DND-41 (cell line): ENCODE measurements around the gene PLD5.

Experiments
- CTCF ChIP-seq: IDR thresholded peaks from 2 replicates; pipeline ENCODE4 v1.5.1; 2012; ENCODE audit warnings: borderline replicate concordance, low read length, moderate library complexity, mild to moderate bottlenecking; ENCODE audit not compliant: poor library complexity, severe bottlenecking; ENCODE audit errors: extremely low read depth
- EZH2 ChIP-seq: IDR thresholded peaks from 3 replicates; pipeline ENCODE4 v1.6.1; 2012; ENCODE audit warnings: borderline replicate concordance, low read depth, mild to moderate bottlenecking, moderate library complexity, low read length, inconsistent platforms; ENCODE audit not compliant: severe bottlenecking

DNA sequence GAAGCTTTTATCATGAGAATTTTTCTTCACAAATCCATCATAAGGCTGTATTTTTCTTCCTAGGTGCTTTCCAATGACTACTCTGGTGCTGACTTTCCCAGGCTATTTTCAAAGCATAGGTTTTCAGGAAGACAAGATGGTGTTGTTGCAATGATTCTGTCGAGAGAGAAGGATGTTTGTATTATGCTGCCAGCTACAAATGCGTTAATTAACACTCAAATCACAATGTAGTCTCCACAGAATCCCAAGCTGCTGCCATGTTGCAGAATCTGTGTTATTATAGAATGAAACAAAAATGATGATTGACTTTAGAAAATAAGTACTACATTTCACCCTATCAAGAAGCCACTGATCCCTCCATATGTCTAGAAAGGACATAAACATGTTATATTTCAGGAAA is 346.1 kb downstream of the PLD5 start:
- no peak for TF ChIP-seq CTCF
- no peak for TF ChIP-seq EZH2
